ENCODE data around the gene MAP3K13.

GRCh38 chr3:185528532-185528931, 165.6 kb downstream of the MAP3K13 start:
- no peak for TF ChIP-seq CTCF (IDR thresholded peaks at IDR 0.05)
- TF ChIP-seq POLR2A (IDR thresholded peaks at IDR 0.05): no peak

All from adrenal gland (tissue), 5 donors.